Measurements from ENCODE around the gene CROCC.
"Not testable (repeated sequence)": the region's sequence is repeated elsewhere in the genome, so short reads cannot be mapped to it uniquely, and the experiment has no call there.

The CROCC gene

GRCh38 chr1:16886860-16887605 lies 34.7 kb upstream of the CROCC start:
- H3K4me3 ChIP-seq (replicated peaks; ENCODE audit: insufficient read depth, low read length) = no peak overlapping the region
- TF ChIP-seq SPI1 (IDR thresholded peaks at IDR 0.05; ENCODE audit: borderline replicate concordance, low read depth) (no peak), POLR2AphosphoS5 (IDR thresholded peaks at IDR 0.05; ENCODE audit: low read depth) (no peak), CTCF (IDR thresholded peaks at IDR 0.05; ENCODE audit: insufficient read depth, low read length) (no peak)
- DNase-seq (ENCODE audit: low read depth in 1 of 2, low spot score in 1 of 2) = no peak
- no peak overlapping the region for H3K27ac ChIP-seq (replicated peaks)
- peaks cover 26% of the 10 kb centered on the region for H3K27me3 ChIP-seq (ENCODE audit: insufficient read depth, poor library complexity, severe bottlenecking)

GRCh38 chr1:16888860-16889816 lies 32.6 kb upstream of the CROCC start:
- Histone ChIP-seq H3K27me3 (ENCODE audit: insufficient read depth, poor library complexity, severe bottlenecking) (peaks cover 15% of the 10 kb centered on the region), H3K4me3 (replicated peaks; ENCODE audit: insufficient read depth, low read length) (peak overlapping the region; percentile 41), H3K27ac (replicated peaks) (no peak overlapping the region)
- TF ChIP-seq CTCF (IDR thresholded peaks at IDR 0.05; ENCODE audit: insufficient read depth, low read length) (no peak), REST (IDR thresholded peaks at IDR 0.05; ENCODE audit: insufficient replicate concordance, low read depth) (no peak), POLR2AphosphoS5 (IDR thresholded peaks at IDR 0.05; ENCODE audit: low read depth) (peak; percentile 22; the same call in 1 of the 2 replicates), GABPA (IDR thresholded peaks at IDR 0.05; ENCODE audit: low read depth) (0 out of 2 replicates have a peak, but pooled peaks have one; percentile 32), SPI1 (IDR thresholded peaks at IDR 0.05; ENCODE audit: borderline replicate concordance, low read depth) (peak; percentile 67)
- DNase-seq (ENCODE audit: low read depth in 1 of 2, low spot score in 1 of 2) = peak; percentile 74

GRCh38 chr1:16890539-16891021 lies 31.2 kb upstream of the CROCC start:
- peaks cover 12% of the 10 kb centered on the region for H3K27me3 ChIP-seq (ENCODE audit: insufficient read depth, poor library complexity, severe bottlenecking)
- H3K27ac ChIP-seq (replicated peaks); H3K4me3 ChIP-seq (replicated peaks; ENCODE audit: insufficient read depth, low read length); DNase-seq (ENCODE audit: low read depth in 1 of 2, low spot score in 1 of 2): not testable (repeated sequence)

- not testable (repeated sequence) for H3K27ac ChIP-seq (replicated peaks); DNase-seq (ENCODE audit: low read depth in 1 of 2, low spot score in 1 of 2); H3K4me3 ChIP-seq (replicated peaks; ENCODE audit: insufficient read depth, low read length)
- peaks cover 12% of the 10 kb centered on the region for H3K27me3 ChIP-seq (ENCODE audit: insufficient read depth, poor library complexity, severe bottlenecking)
Observed at GRCh38 chr1:16891057-16891456, 30.7 kb upstream of the CROCC start.

GRCh38 chr1:16892978-16893525 lies 28.7 kb upstream of the CROCC start:
- not testable (repeated sequence) for H3K27ac ChIP-seq (replicated peaks); DNase-seq (ENCODE audit: low read depth in 1 of 2, low spot score in 1 of 2); H3K4me3 ChIP-seq (replicated peaks; ENCODE audit: insufficient read depth, low read length); H3K27me3 ChIP-seq (ENCODE audit: insufficient read depth, poor library complexity, severe bottlenecking)

GRCh38 chr1:16893796-16894195 lies 27.9 kb upstream of the CROCC start:
- not testable (repeated sequence) for H3K27ac ChIP-seq (replicated peaks); DNase-seq (ENCODE audit: low read depth in 1 of 2, low spot score in 1 of 2); H3K4me3 ChIP-seq (replicated peaks; ENCODE audit: insufficient read depth, low read length); H3K27me3 ChIP-seq (ENCODE audit: insufficient read depth, poor library complexity, severe bottlenecking)

GRCh38 chr1:16894338-16894737 lies 27.4 kb upstream of the CROCC start:
- not testable (repeated sequence) for H3K4me3 ChIP-seq (replicated peaks; ENCODE audit: insufficient read depth, low read length); H3K27ac ChIP-seq (replicated peaks); H3K27me3 ChIP-seq (ENCODE audit: insufficient read depth, poor library complexity, severe bottlenecking); DNase-seq (ENCODE audit: low read depth in 1 of 2, low spot score in 1 of 2)

- Histone ChIP-seq H3K27ac (replicated peaks) (peak overlapping the region; percentile 68), H3K4me3 (replicated peaks; ENCODE audit: insufficient read depth, low read length) (peak overlapping the region; percentile 25)
- not testable (repeated sequence) for H3K27me3 ChIP-seq (ENCODE audit: insufficient read depth, poor library complexity, severe bottlenecking); DNase-seq (ENCODE audit: low read depth in 1 of 2, low spot score in 1 of 2)
Observed at GRCh38 chr1:16895233-16895597, 26.5 kb upstream of the CROCC start.
